Heart left ventricle (tissue), 16 donors: ENCODE results near the gene EXOC4. TPM values are rescaled to one million over a fixed set of nuclear protein-coding genes. Genes with fewer than 3 reads are reported as not detected.
"Not testable (repeated sequence)": the region's sequence is repeated elsewhere in the genome, so short reads cannot be mapped to it uniquely, and the experiment has no call there.

ENCODE experiments used
- ATAC-seq, 4 donors: fragments of 200-7000 bp; cut with Tn5 transposase; one replicate each; pipeline ENCODE4 v1.9.1; 2020 to 2022; ENCODE audit warnings: moderate library complexity in 4 of 4, mild to moderate bottlenecking in 3 of 4, moderate number of reproducible peaks in 1 of 4
- DNase-seq, 5 donors: peaks; one replicate each; pipeline ENCODE4 v3.0.0-alpha.2; 2020
- H3K27ac ChIP-seq, 12 donors: fragments of 200-600 bp; sonication (generic) in 4 of 12; one replicate each; pipeline versions ENCODE4 v1.5.0 to v1.8.0; 2016 to 2022; ENCODE audit warnings: mild to moderate bottlenecking in 2 of 12
- H3K27me3 ChIP-seq, 9 donors: fragments of 200-600 bp; sonication (generic) in 2 of 9; one replicate each; pipeline versions ENCODE4 v1.5.1 to v1.8.0; 2016 to 2022; ENCODE audit warnings: mild to moderate bottlenecking in 3 of 9
- H3K36me3 ChIP-seq, 9 donors: fragments of 200-600 bp; sonication (generic) in 2 of 9; one replicate each; pipeline versions ENCODE4 v1.5.0 to v1.8.0; 2018 to 2022; ENCODE audit warnings: mild to moderate bottlenecking in 2 of 9
- H3K4me1 ChIP-seq, 12 donors: fragments of 200-600 bp; sonication (generic) in 4 of 12; one replicate each; pipeline versions ENCODE4 v1.5.0 to v1.8.0; 2016 to 2022; ENCODE audit warnings: mild to moderate bottlenecking in 3 of 12
- H3K4me3 ChIP-seq, 12 donors: fragments of 200-600 bp; sonication (generic) in 4 of 12; one replicate each; pipeline versions ENCODE4 v1.5.0 to v1.8.0; 2017 to 2022; ENCODE audit warnings: mild to moderate bottlenecking in 9 of 12, moderate library complexity in 4 of 12
- H3K9me3 ChIP-seq, 12 donors: fragments of 200-600 bp; sonication (generic) in 4 of 12; one replicate each; pipeline versions ENCODE4 v1.5.0 to v1.8.0; 2016 to 2022; ENCODE audit warnings: mild to moderate bottlenecking in 1 of 12
- CTCF ChIP-seq, 12 donors: fragments of 200-600 bp; sonication (generic) in 4 of 12; IDR thresholded peaks; one replicate each; pipeline versions ENCODE4 v1.5.0 to v1.8.0; 2018 to 2022; ENCODE audit warnings: antibody characterized with exemption in 12 of 12, mild to moderate bottlenecking in 5 of 12
- POLR2A ChIP-seq, 2 donors: fragments of 450-650 bp; IDR thresholded peaks; one replicate each; pipeline ENCODE4 v1.6.1; 2017; ENCODE audit warnings: antibody characterized with exemption in 2 of 2, mild to moderate bottlenecking in 2 of 2, moderate library complexity in 2 of 2
- WGBS, 4 donors: extraction: QIAGEN DNeasy Blood & Tissue Kit in 2 of 4; methylation state at CpG; one replicate each; pipeline versions ENCODE4 v1.1.5 to v1.1.7; 2013 to 2018; 5-methylcytosine and 5-hydroxymethylcytosine counted together
- intact Hi-C, 10 donors: fragments of 100-400 bp; cut with DNase I; formaldehyde crosslinking; loops; one replicate each; pipeline versions ENCODE4 v1.11.1 to v1.14.2; 2022
- polyA plus RNA-seq, 2 donors: library from polyadenylated mRNA; stranded (reverse); fragments of 200-250 nt; gene quantifications; one replicate each; pipeline ENCODE4 v1.2.3, GENCODE V29; 2013
- total RNA-seq, 9 donors: library from RNA; depleted of rRNA in 2 of 9; stranded (reverse); fragments of >200 nt in 2 of 9; fragmentation: NEBNext Ultra II Directional in 3 of 9; extraction: Animal tissue kit (Norgen Biotek cat#: 25700) in 3 of 9; gene quantifications; one replicate each; pipeline versions ENCODE4 v1.1.0 to v1.2.4, GENCODE V29; 2016 to 2023
- donor health status: ischemic (EF 13 %, LVEDD 7.1; RV severe dilation, severe dysfunction).
- donor health status: healthy with polysubstance abuse.
- donor health status: DM: no; HTN: yes; CAD: no.
- donor health status: DM: no; HTN: no; CAD: no.
- donor health status: ischemic (EF 25% LVEDD 6.9; RV normal size, moderate dysfunction).
- donor health status: ischemic (EF 25% LVEDD 5.7; RV mildly dilated, moderate dysfunction).
- donor health status: healthy.
- donor health status: DM: yes; HTN: yes; CAD: no.
- donor health status: ischemic (EF 35%, LVEDD 5.7; RV mildly dilated, moderate dysfunction).
- donor health status: nonischemic (EF 11% LVEDD 7.7; RV severe dilation, severe dysfunction).
- donor health status: DM: yes; HTN: yes; CAD: no.
- donor health status: PGD.
- donor health status: ischemic (EF 29% LVEDD 5.4; RV normal size, mild dysfunction).
- donor health status: nonischemic (EF 23%, LVEDD 6.1; RV moderate dilation, normal function).

Gene EXOC4
- total and polyA plus RNA-seq, 11 donors, result 8.8 to 61.2 (median 33.8) TPM

- no peaks in the 10 kb centered on the region for H3K36me3 ChIP-seq
- ATAC-seq (no peak), DNase-seq (no peak)
- no peaks in the 10 kb centered on the region for H3K4me1 ChIP-seq
- no peaks in the 10 kb centered on the region for H3K9me3 ChIP-seq
- intact Hi-C loops, result no loop called here
- 96 to 98% (median 97%) methylated on average over 4 of the region's 4 CpGs for WGBS, 4 donors
- TF ChIP-seq CTCF (IDR thresholded peaks at IDR 0.05), result no peak
- TF ChIP-seq POLR2A (IDR thresholded peaks at IDR 0.05), result no peak
- H3K4me3 ChIP-seq, result no peak overlapping the region
- no peak overlapping the region for H3K27ac ChIP-seq
- no peaks in the 10 kb centered on the region for H3K27me3 ChIP-seq
Observed at GRCh38 chr7:133777701-133778100, 524.8 kb downstream of the EXOC4 start.

GRCh38 chr7:133778472-133778871 is 525.6 kb downstream of the EXOC4 start:
- no peak overlapping the region for H3K27ac ChIP-seq
- H3K27me3 ChIP-seq, result no peaks in the 10 kb centered on the region
- H3K4me3 ChIP-seq, result no peak overlapping the region
- no peaks in the 10 kb centered on the region for H3K36me3 ChIP-seq
- H3K4me1 ChIP-seq, result no peaks in the 10 kb centered on the region
- ATAC-seq, result no peak
- no peak for DNase-seq
- WGBS, 4 donors, result 96 to 98% (median 98%) methylated on average over 5 of the region's 5 CpGs
- TF ChIP-seq POLR2A (IDR thresholded peaks at IDR 0.05) (no peak), CTCF (IDR thresholded peaks at IDR 0.05) (no peak)
- intact Hi-C loops, result no loop called here
- H3K9me3 ChIP-seq, result no peaks in the 10 kb centered on the region

GRCh38 chr7:133779538-133779937 is 526.7 kb downstream of the EXOC4 start:
- H3K4me3 ChIP-seq, ATAC-seq, DNase-seq, H3K27ac ChIP-seq, H3K36me3 ChIP-seq, intact Hi-C loops, H3K4me1 ChIP-seq, H3K27me3 ChIP-seq, H3K9me3 ChIP-seq: not testable (repeated sequence)
- 98% methylated on average over 4 of the region's 4 CpGs for WGBS, 4 donors

GRCh38 chr7:133780912-133781311 is 528.0 kb downstream of the EXOC4 start:
- intact Hi-C loops, result no loop called here
- no peaks in the 10 kb centered on the region for H3K36me3 ChIP-seq
- no peaks in the 10 kb centered on the region for H3K27me3 ChIP-seq
- no peak overlapping the region for H3K4me3 ChIP-seq
- WGBS, 4 donors, result 47 to 76% (median 61%) methylated on average over 2 of the region's 2 CpGs
- no peaks in the 10 kb centered on the region for H3K9me3 ChIP-seq
- no peak overlapping the region for H3K27ac ChIP-seq
- DNase-seq (no peak), ATAC-seq (no peak)
- TF ChIP-seq POLR2A (IDR thresholded peaks at IDR 0.05) (no peak), CTCF (IDR thresholded peaks at IDR 0.05) (no peak)
- H3K4me1 ChIP-seq, result no peaks in the 10 kb centered on the region

GRCh38 chr7:133781486-133782090 is 528.7 kb downstream of the EXOC4 start:
- TF ChIP-seq CTCF (IDR thresholded peaks at IDR 0.05), result no peak
- no peak for TF ChIP-seq POLR2A (IDR thresholded peaks at IDR 0.05)
- no peaks in the 10 kb centered on the region for H3K36me3 ChIP-seq
- no peaks in the 10 kb centered on the region for H3K9me3 ChIP-seq
- H3K27ac ChIP-seq, result no peak overlapping the region
- H3K27me3 ChIP-seq, result no peaks in the 10 kb centered on the region
- H3K4me1 ChIP-seq, result no peaks in the 10 kb centered on the region
- intact Hi-C loops, result no loop called here
- DNase-seq (no peak), ATAC-seq (no peak)
- 69 to 78% (median 75%) methylated on average over 7 of the region's 7 CpGs for WGBS, 4 donors
- H3K4me3 ChIP-seq, result no peak overlapping the region
